GOT3 (cell line): ENCODE data around the gene F10.
"Not testable (repeated sequence)": the region's sequence is repeated elsewhere in the genome, so short reads cannot be mapped to it uniquely, and the experiment has no call there.

Source experiments
- DNase-seq: peaks from one replicate; lab custom pipeline; 2025; ENCODE audit warnings: mixed read lengths; lab: John Stamatoyannopoulos, UW

Gene F10

GRCh38 chr13:113122550-113123225 lies at the start of gene F10:
Gene F10 (plus strand): TSS chr13:113122799. CDS start chr13:113122856, 57 bp downstream.
- DNase-seq: no peak

- no peak for DNase-seq
Observed at GRCh38 chr13:113073942-113074341, 48.7 kb upstream of the F10 start.

- DNase-seq: no peak
Observed at GRCh38 chr13:113074401-113074800, 48.2 kb upstream of the F10 start.

GRCh38 chr13:113074876-113075275 lies 47.7 kb upstream of the F10 start:
- DNase-seq: no peak

GRCh38 chr13:113075711-113076110 lies 46.9 kb upstream of the F10 start:
- no peak for DNase-seq

- DNase-seq: no peak
Observed at GRCh38 chr13:113076681-113077401, 45.8 kb upstream of the F10 start.

- no peak for DNase-seq
Observed at GRCh38 chr13:113077566-113077952, 45.0 kb upstream of the F10 start.

- no peak for DNase-seq
Observed at GRCh38 chr13:113077953-113078901, 44.4 kb upstream of the F10 start.

GRCh38 chr13:113078902-113079780 lies 43.5 kb upstream of the F10 start:
- DNase-seq: no peak

- not testable (repeated sequence) for DNase-seq
Observed at GRCh38 chr13:113079781-113080080, 42.9 kb upstream of the F10 start.

- no peak for DNase-seq
Observed at GRCh38 chr13:113080361-113080831, 42.2 kb upstream of the F10 start.

GRCh38 chr13:113080901-113081521 lies 41.6 kb upstream of the F10 start:
- no peak for DNase-seq

GRCh38 chr13:113082198-113083021 lies 40.2 kb upstream of the F10 start:
- DNase-seq: no peak

GRCh38 chr13:113083022-113083373 lies 39.6 kb upstream of the F10 start:
- no peak for DNase-seq

GRCh38 chr13:113083402-113084061 lies 39.1 kb upstream of the F10 start:
- DNase-seq: no peak

- DNase-seq: no peak
Observed at GRCh38 chr13:113084094-113084942, 38.3 kb upstream of the F10 start.

GRCh38 chr13:113084943-113085540 lies 37.6 kb upstream of the F10 start:
- no peak for DNase-seq

- DNase-seq: no peak
Observed at GRCh38 chr13:113086031-113086750, 36.4 kb upstream of the F10 start.
